ENCODE results near the gene XPNPEP1.

The XPNPEP1 gene
- 55.6 to 103 (median 79.2) reads per million in 4 donors for total RNA-seq

GRCh38 chr10:109922976-109923921 is at the start of gene XPNPEP1:
Gene XPNPEP1, minus strand, starts transcription at chr10:109923511. Its CDS starts 78 bp downstream, at chr10:109923433.
- DNase-seq: peak; percentile 69 to 89 (median 75)

GRCh38 chr10:109972372-109973001 is 49.2 kb upstream of the XPNPEP1 start:
- no peak for DNase-seq

GRCh38 chr10:109971634-109972033 is 48.3 kb upstream of the XPNPEP1 start:
- DNase-seq: no peak

- no peak for DNase-seq
Observed at GRCh38 chr10:109969760-109970346, 46.5 kb upstream of the XPNPEP1 start.

- DNase-seq: no peak
Observed at GRCh38 chr10:109968953-109969759, 45.8 kb upstream of the XPNPEP1 start.

- DNase-seq: no peak
Observed at GRCh38 chr10:109967739-109968088, 44.4 kb upstream of the XPNPEP1 start.

- no peak for DNase-seq
Observed at GRCh38 chr10:109966961-109967738, 43.8 kb upstream of the XPNPEP1 start.

- DNase-seq: no peak
Observed at GRCh38 chr10:109964318-109964717, 41.0 kb upstream of the XPNPEP1 start.

GRCh38 chr10:109963439-109963838 is 40.1 kb upstream of the XPNPEP1 start:
- no peak for DNase-seq

GRCh38 chr10:109962247-109962646 is 38.9 kb upstream of the XPNPEP1 start:
- DNase-seq: no peak

- DNase-seq: no peak
Observed at GRCh38 chr10:109961174-109962001, 38.1 kb upstream of the XPNPEP1 start.

GRCh38 chr10:109960682-109961081 is 37.4 kb upstream of the XPNPEP1 start:
- no peak for DNase-seq

- no peak for DNase-seq
Observed at GRCh38 chr10:109959259-109960145, 36.2 kb upstream of the XPNPEP1 start.

GRCh38 chr10:109958059-109958458 is 34.7 kb upstream of the XPNPEP1 start:
- DNase-seq: no peak

- DNase-seq: no peak
Observed at GRCh38 chr10:109957092-109957797, 33.9 kb upstream of the XPNPEP1 start.

- DNase-seq: peak in 1 of 5 donors; percentile 47
Observed at GRCh38 chr10:109956454-109957091, 33.3 kb upstream of the XPNPEP1 start.

- DNase-seq: no peak
Observed at GRCh38 chr10:109953766-109954165, 30.5 kb upstream of the XPNPEP1 start.

- no peak for DNase-seq
Observed at GRCh38 chr10:109952526-109952925, 29.2 kb upstream of the XPNPEP1 start.
